Natural killer cell (primary cell): Measurements from ENCODE around the gene PCDHGA5. TPM values are rescaled to one million over a fixed set of nuclear protein-coding genes. Genes with fewer than 3 reads are reported as not detected.

ENCODE experiments used
- ATAC-seq, 3 donors: fragments of 150-1000 bp in 2 of 3; fragments of 200-7000 bp in 1 of 3; cut with Tn5 transposase; 1 replicate in 1 of 3; 2 replicates in 2 of 3; pipeline ENCODE4 v1.10.0; 2021; ENCODE audit warnings: mild to moderate bottlenecking in 2 of 3, moderate library complexity in 2 of 3
- DNase-seq, 2 donors: peaks; one replicate each; pipeline versions ENCODE4 v3.0.0 to v3.0.0-alpha.2; 2013 to 2021; ENCODE audit warnings: mixed read lengths in 1 of 2
- H3K27ac ChIP-seq: one replicate; pipeline ENCODE4 v1.5.1; 2013; ENCODE audit warnings: mild to moderate bottlenecking, low read length
- H3K27me3 ChIP-seq: one replicate; pipeline ENCODE4 v1.6.1; 2013; ENCODE audit warnings: low read length; ENCODE audit not compliant: control insufficient read depth, insufficient read depth
- H3K36me3 ChIP-seq: one replicate; pipeline ENCODE4 v1.6.1; 2013; ENCODE audit warnings: low read length; ENCODE audit not compliant: control insufficient read depth, insufficient read depth
- H3K4me1 ChIP-seq: one replicate; pipeline ENCODE4 v1.6.1; 2013; ENCODE audit warnings: low read length; ENCODE audit not compliant: control insufficient read depth, insufficient read depth
- H3K4me3 ChIP-seq: one replicate; pipeline ENCODE4 v1.5.1; 2013; ENCODE audit warnings: low read length
- H3K9me3 ChIP-seq: one replicate; pipeline ENCODE4 v1.6.1; 2013; ENCODE audit warnings: low read length; ENCODE audit not compliant: control insufficient read depth, insufficient read depth
- H3K27ac Mint-ChIP-seq, 2 donors: one replicate each; pipeline ENCODE4 v1.8.0; 2022; ENCODE audit warnings: mild to moderate bottlenecking in 2 of 2, mixed read lengths in 2 of 2, moderate library complexity in 1 of 2
- H3K27me3 Mint-ChIP-seq, 2 donors: one replicate each; pipeline ENCODE4 v1.8.0; 2022; ENCODE audit warnings: low read depth in 2 of 2, mixed read lengths in 2 of 2
- H3K36me3 Mint-ChIP-seq: one replicate; pipeline ENCODE4 v1.8.0; 2022; ENCODE audit warnings: mixed read lengths
- H3K4me1 Mint-ChIP-seq, 2 donors: one replicate each; pipeline ENCODE4 v1.8.0; 2022; ENCODE audit warnings: mixed read lengths in 2 of 2
- H3K4me3 Mint-ChIP-seq: one replicate; pipeline ENCODE4 v1.8.0; 2022; ENCODE audit warnings: mild to moderate bottlenecking, moderate library complexity, mixed read lengths
- H3K9me3 Mint-ChIP-seq, 2 donors: one replicate each; pipeline ENCODE4 v1.8.0; 2022; ENCODE audit warnings: mixed read lengths in 2 of 2
- WGBS: methylation state at CpG from one replicate; pipeline ENCODE4 v1.1.7; 2013; ENCODE audit warnings: missing lambda C conversion rate; ENCODE audit not compliant: insufficient coverage; 5-methylcytosine and 5-hydroxymethylcytosine counted together
- intact Hi-C: fragments of 100-400 bp; cut with micrococcal nuclease; formaldehyde crosslinking; loops from one replicate; pipeline ENCODE4 v1.14.2; 2022
- total RNA-seq, 4 donors: library from RNA; stranded (reverse); fragments of 120-200 nt in 1 of 4; gene quantifications; one replicate each; pipeline versions ENCODE4 v1.2.3 to v1.2.4, GENCODE V29; 2013 to 2022
- TF ChIP-seq, protein P1 (sequence below): fragments of 200-600 bp; IDR thresholded peaks from one replicate; pipeline ENCODE4 v1.8.0; 2022; ENCODE audit warnings: antibody characterized with exemption

Gene PCDHGA5
- total RNA-seq, 3 donors from 2014 or later (not counting 1 experiment from before 2014, with no cell fraction given), result 0.12 to 0.30 (median 0.20) TPM

GRCh38 chr5:141354900-141355469 lies 9.0 kb upstream of the PCDHGA5 start, which contains the start of gene PCDHGA4:
TSS of gene PCDHGA4 (plus strand) at chr5:141355021. CDS start at chr5:141355108, 87 bp downstream.
- Histone ChIP-seq H3K4me1 (peaks cover 5% of the 10 kb centered on the region), H3K27ac (no peak within 1 kb of the TSS), H3K4me3 (peak within 1 kb of the TSS; percentile 0), H3K36me3 (no peaks in the 10 kb centered on the region), H3K27me3 (peaks cover 53% of the 10 kb centered on the region), H3K9me3 (peaks cover 29% of the 10 kb centered on the region)
- peak within 1 kb of the TSS; percentile 71 for H3K4me3 Mint-ChIP-seq
- H3K4me1 Mint-ChIP-seq, result peaks cover 4% of the 10 kb centered on the region in 2 donors
- peak in 1 of 2 donors; percentile 38 for DNase-seq
- H3K9me3 Mint-ChIP-seq, result peaks cover 2 to 5% of the 10 kb centered on the region in 2 donors
- TF ChIP-seq, protein P1, sequence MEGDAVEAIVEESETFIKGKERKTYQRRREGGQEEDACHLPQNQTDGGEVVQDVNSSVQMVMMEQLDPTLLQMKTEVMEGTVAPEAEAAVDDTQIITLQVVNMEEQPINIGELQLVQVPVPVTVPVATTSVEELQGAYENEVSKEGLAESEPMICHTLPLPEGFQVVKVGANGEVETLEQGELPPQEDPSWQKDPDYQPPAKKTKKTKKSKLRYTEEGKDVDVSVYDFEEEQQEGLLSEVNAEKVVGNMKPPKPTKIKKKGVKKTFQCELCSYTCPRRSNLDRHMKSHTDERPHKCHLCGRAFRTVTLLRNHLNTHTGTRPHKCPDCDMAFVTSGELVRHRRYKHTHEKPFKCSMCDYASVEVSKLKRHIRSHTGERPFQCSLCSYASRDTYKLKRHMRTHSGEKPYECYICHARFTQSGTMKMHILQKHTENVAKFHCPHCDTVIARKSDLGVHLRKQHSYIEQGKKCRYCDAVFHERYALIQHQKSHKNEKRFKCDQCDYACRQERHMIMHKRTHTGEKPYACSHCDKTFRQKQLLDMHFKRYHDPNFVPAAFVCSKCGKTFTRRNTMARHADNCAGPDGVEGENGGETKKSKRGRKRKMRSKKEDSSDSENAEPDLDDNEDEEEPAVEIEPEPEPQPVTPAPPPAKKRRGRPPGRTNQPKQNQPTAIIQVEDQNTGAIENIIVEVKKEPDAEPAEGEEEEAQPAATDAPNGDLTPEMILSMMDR, result peak; percentile 56
- peaks cover 30% of the 10 kb centered on the region for H3K36me3 Mint-ChIP-seq
- ATAC-seq, result peak in 1 of 3 donors; percentile 36
- intact Hi-C loops, result no loop called here
- H3K27me3 Mint-ChIP-seq, result peaks cover 53 to 73% of the 10 kb centered on the region in 2 donors
- H3K27ac Mint-ChIP-seq, result no peak within 1 kb of the TSS
- 23% methylated on average over 29 of the region's 29 CpGs for WGBS

- no peak overlapping the region for H3K4me3 Mint-ChIP-seq
- Histone ChIP-seq H3K27me3 (peaks cover 52% of the 10 kb centered on the region), H3K27ac (no peak overlapping the region), H3K4me3 (no peak overlapping the region), H3K9me3 (peaks cover 32% of the 10 kb centered on the region), H3K4me1 (peaks cover 5% of the 10 kb centered on the region), H3K36me3 (no peaks in the 10 kb centered on the region)
- TF ChIP-seq, protein P1, result no peak
- intact Hi-C loops, result no loop called here
- H3K9me3 Mint-ChIP-seq, result peaks cover 0 to 3% of the 10 kb centered on the region in 2 donors
- ATAC-seq (no peak), DNase-seq (no peak)
- peaks cover 49 to 73% of the 10 kb centered on the region in 2 donors for H3K27me3 Mint-ChIP-seq
- H3K4me1 Mint-ChIP-seq, result peaks cover 5% of the 10 kb centered on the region in 2 donors
- 63% methylated on average over 24 of the region's 24 CpGs for WGBS
- no peak overlapping the region for H3K27ac Mint-ChIP-seq
- H3K36me3 Mint-ChIP-seq, result peaks cover 28% of the 10 kb centered on the region
Observed at GRCh38 chr5:141355641-141356040, 8.3 kb upstream of the PCDHGA5 start.

DNA sequence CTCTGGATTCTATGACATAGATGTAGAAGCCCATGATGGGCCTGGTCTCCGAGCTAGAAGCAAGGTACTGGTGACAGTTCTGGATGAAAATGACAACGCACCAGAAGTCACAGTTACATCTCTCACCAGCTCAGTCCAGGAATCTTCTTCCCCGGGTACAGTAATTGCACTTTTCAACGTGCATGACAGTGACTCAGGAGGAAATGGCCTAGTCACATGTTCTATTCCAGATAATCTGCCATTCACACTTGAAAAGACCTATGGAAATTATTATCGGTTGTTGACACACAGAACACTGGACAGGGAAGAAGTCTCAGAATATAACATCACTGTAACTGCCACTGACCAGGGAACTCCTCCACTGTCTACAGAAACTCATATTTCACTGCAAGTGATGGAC lies 7.8 kb upstream of the PCDHGA5 start:
- Histone ChIP-seq H3K4me3 (no peak overlapping the region), H3K4me1 (peaks cover 5% of the 10 kb centered on the region), H3K9me3 (peaks cover 32% of the 10 kb centered on the region), H3K27me3 (peaks cover 51% of the 10 kb centered on the region), H3K36me3 (no peaks in the 10 kb centered on the region), H3K27ac (no peak overlapping the region)
- Mint-ChIP-seq H3K36me3 (peaks cover 33% of the 10 kb centered on the region), H3K4me1 (peaks cover 5% of the 10 kb centered on the region in 2 donors), H3K27ac (no peak overlapping the region), H3K27me3 (peaks cover 49 to 73% of the 10 kb centered on the region in 2 donors), H3K4me3 (no peak overlapping the region), H3K9me3 (peaks cover 0 to 3% of the 10 kb centered on the region in 2 donors)
- WGBS, result 77% methylated on average over 5 of the region's 5 CpGs
- DNase-seq (no peak), ATAC-seq (no peak)
- intact Hi-C loops, result no loop called here
- TF ChIP-seq, protein P1, result no peak
